ENCODE data around the gene SLC44A3.

DNA sequence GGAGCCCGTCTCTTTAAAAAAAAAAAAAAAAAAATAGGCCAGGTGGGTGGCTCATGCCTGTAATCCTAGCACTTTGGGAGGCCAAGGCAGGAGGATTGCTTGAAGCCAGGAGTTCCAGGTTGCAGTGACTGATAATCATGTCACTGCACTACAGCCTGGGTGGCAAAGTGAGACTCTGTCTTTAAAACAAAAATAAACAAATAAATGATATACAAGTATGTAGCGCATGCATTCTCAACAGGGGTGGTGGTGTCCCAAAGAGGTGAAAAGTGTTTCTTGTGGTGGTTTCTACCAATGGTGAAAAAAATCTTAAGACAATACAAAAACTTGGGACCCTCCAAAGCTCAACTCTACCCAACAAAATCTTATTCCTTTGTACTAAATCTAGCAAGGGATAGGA lies 88.8 kb downstream of the SLC44A3 start:
- TF ChIP-seq EP300 (IDR thresholded peaks at IDR 0.05) (no peak), POLR2A (IDR thresholded peaks at IDR 0.05) (no peak)

All from ovary (tissue), 1 donor.